ENCODE data around the gene NAT9. TPM values are rescaled to one million over a fixed set of nuclear protein-coding genes. Genes with fewer than 3 reads are reported as not detected.

The NAT9 gene
- total RNA-seq, 2 donors from 2014 or later: 23.7 to 34.7 TPM

GRCh38 chr17:74769266-74769855, 6.8 kb downstream of the NAT9 start:
- intact Hi-C loops (cut with DNase I): no loop called here
- DNase-seq: no peak
- no peak for ATAC-seq

GRCh38 chr17:74768763-74769114, 7.4 kb downstream of the NAT9 start:
- intact Hi-C loops (cut with DNase I): no loop called here
- ATAC-seq: peak in 1 of 2 donors; percentile 3
- no peak for DNase-seq

GRCh38 chr17:74768069-74768762, 7.9 kb downstream of the NAT9 start:
- ATAC-seq (peak; percentile 53 to 56), DNase-seq (peak; percentile 77)
- intact Hi-C loops (cut with DNase I): no loop called here

DNA sequence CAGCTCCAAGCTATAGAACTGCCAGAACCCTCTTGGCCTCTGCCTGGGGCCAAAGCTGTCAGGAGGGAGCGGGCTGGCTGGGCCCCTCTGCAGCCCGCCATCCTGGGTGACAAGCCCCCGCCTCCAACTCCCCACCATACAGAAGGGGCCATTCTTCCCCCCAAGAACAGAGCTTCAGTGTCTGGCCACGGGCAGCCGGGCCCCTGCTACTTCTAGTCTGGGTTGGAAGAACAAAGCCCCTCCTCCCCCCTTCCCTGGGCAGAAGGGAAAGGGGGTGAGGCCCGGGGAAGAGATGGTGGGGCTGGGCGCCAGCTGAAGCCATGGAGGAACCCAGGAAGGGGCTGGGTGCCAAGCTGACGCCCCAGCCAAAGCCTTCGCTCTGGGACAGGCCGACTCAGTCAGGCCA, 9.0 kb downstream of the NAT9 start:
- ATAC-seq: no peak

DNA sequence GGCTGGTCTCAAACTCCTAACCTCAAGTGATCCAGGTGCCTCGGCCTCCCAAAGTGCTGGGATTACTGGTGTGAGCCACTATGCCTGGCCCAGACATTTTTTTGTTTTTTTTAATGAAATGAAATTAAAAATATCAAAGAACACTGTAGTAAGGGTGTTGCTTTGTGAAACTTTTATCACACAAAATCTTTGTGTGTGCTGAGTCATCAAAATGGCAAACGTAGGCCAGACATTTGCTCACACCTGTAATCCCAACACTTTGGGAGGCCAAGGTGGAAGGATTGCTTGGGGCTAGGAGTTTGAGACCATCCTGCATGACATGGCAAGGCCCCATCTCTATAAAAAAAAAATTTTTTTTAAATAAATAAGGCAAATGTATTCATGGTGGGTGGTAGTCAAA, 9.7 kb downstream of the NAT9 start:
- ATAC-seq: no peak
- DNase-seq: no peak
- intact Hi-C loops (cut with DNase I): no loop called here

More for the DNA sequence above, 9.0 kb downstream of the NAT9 start:
- no peak for DNase-seq
- intact Hi-C loops (cut with DNase I): no loop called here

DNA sequence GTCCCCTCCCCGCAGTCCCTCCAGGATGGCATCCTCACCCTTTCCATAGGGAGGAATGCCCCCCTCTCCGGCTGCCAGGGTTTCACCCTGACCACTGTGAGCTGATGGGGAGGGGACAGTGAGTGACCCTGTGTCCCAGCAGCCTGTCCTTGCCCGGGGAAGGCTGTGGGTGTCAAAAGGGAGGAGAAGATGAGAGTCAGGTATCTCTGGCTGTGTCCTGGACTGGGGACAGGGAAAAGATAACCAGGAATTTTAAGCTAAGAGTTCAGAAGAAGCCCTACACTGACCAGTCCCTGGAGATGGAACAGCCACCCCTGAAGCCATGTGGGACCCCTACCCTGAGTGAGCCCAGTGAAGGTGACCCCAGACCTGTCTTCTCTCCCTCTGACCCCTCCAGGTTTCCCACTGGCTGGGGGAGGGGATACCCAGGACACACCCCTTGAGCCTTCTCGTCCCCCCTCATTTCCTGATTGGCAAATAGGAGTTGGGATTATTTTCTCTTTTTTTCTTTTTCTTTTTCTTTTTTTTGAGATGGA, 11.3 kb downstream of the NAT9 start:
- no peak for ATAC-seq
- no peak for DNase-seq
- intact Hi-C loops (cut with DNase I): no loop called here

GRCh38 chr17:74763565-74764387, 12.4 kb downstream of the NAT9 start:
- intact Hi-C loops (cut with DNase I): no loop called here
- DNase-seq: no peak
- peak in 1 of 2 donors; percentile 1 for ATAC-seq

GRCh38 chr17:74761931-74762330, 14.2 kb downstream of the NAT9 start:
- ATAC-seq (no peak), DNase-seq (no peak)
- intact Hi-C loops (cut with DNase I): no loop called here

GRCh38 chr17:74761419-74761818, 14.7 kb downstream of the NAT9 start:
- DNase-seq (no peak), ATAC-seq (no peak)
- intact Hi-C loops (cut with DNase I): no loop called here

- intact Hi-C loops (cut with DNase I): no loop called here
- ATAC-seq (peak in 1 of 2 donors; percentile 0), DNase-seq (no peak)
Observed at GRCh38 chr17:74760404-74761105, 15.6 kb downstream of the NAT9 start.

GRCh38 chr17:74759941-74760340, 16.2 kb downstream of the NAT9 start:
- intact Hi-C loops (cut with DNase I): no loop called here
- no peak for DNase-seq
- no peak for ATAC-seq

DNA sequence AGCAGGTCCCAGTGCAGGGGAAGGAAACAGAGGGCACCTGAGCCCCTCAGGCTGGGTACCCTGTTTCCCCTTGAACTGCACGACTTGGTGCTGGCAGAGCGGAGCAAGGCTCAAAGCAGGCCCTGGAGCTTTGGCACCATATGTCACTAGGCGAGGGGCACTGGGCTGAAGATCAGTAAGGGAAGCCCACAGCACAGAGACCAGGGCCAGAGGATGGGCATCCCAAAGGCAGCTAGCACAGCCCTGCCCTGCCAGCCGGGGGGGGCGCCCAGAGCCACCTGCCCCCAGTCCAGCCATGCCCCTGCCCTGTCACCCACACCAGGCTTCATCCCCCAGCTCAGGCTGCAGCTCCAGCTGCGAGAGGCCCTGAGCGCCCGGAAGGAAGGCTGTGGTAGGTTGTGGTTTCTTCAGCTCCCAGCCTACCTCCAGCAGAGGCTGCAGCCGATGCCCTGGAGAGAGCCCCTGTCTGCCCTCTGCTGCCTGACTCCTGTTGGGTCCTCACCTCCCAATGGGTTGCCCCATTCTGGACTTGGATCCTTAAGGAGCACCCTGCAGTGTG, 16.8 kb downstream of the NAT9 start:
- DNase-seq (no peak), ATAC-seq (no peak)
- intact Hi-C loops (cut with DNase I): no loop called here

DNA sequence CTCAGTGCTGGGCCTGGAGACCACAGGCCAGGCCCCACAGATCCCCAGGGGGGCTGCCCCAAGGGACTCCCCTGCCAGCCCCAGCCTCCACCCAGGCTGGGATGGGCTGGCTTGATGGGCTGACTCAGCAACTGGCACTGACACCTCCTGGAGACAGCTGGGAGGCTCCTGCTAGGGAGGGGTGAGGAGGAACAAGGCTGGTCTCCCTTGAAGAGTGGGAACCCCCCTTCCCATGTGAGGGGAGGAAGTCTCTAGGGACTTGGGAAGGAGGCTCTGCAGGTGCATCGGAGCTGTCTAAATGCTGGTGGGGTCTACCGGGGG, 17.3 kb downstream of the NAT9 start:
- no peak for DNase-seq
- peak; percentile 47 to 75 for ATAC-seq
- intact Hi-C loops (cut with DNase I): no loop called here

DNA sequence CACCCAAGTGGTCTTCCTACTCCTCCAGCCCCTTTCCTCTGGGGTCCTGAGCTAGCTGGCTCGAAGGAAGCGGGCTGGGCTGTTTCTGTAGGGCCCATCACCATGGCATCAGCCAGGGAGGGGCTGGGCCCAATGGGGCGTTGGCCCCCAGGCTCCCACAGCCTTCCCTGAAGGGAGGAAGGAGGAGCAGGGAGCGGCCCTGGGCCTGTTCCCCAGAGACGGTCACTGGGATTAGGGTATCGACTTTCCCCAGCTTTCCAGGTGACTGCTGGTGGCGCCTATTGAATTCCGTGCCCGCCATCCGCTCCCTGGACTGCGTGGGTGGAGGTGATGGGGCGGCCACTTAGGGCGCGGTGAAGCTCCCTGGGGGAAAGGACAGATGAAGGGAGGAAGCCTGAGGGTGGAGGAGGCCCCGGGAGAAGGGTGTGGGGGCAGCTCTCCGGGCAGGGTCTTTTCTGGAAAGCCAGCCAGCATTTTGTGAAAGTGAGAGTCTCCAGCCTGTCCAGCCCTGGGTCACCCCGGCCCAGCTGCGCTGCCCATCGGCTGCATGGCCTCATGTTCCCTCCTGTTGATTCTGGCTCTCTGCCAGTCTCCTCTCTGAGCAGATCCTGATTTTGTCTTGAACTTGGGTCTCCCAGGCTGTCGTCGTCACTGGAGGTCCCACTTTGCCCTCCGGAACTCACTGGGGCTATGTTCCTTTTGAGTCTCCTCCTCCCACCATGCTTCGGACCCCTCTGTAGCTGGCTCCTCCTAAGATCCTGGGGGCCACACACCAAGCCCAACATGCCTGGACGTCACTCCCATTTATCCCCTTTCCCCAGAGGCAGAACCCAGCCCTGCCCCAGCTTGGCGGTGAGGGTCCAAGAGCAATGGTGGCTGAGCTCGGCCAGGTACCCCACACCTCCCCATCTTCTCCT, 18.0 kb downstream of the NAT9 start:
- DNase-seq (peak; percentile 57), ATAC-seq (peak; percentile 44 to 63)
- intact Hi-C loops (cut with DNase I): no loop called here

DNA sequence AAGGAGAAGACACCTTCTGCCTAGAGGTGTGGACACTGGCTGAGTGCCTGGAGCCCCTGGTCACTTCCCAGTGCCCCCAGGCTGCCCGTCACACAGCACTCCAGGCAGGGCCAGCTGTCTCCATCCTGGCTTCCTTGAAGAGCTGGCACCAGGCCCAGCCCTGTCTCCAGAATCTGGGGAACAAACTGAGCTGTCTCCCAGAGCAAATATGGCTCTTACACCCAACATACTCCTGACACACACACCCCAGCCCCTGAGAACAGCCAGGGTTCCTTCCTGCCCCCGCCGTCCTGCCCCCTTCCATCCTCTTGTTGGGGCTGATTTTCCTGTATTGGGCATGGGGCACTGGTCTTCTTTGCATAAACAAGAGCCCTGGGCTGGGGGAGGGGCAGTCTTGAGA, 18.6 kb downstream of the NAT9 start:
- DNase-seq: peak; percentile 48
- intact Hi-C loops (cut with DNase I): no loop called here
- peak in 1 of 2 donors; percentile 16 for ATAC-seq

GRCh38 chr17:74756891-74757290, 19.3 kb downstream of the NAT9 start:
- ATAC-seq (peak in 1 of 2 donors; percentile 63), DNase-seq (no peak)

GRCh38 chr17:74755533-74755932, 20.6 kb downstream of the NAT9 start:
- intact Hi-C loops (cut with DNase I): no loop called here
- DNase-seq: no peak
- no peak for ATAC-seq

More at GRCh38 chr17:74756891-74757290, 19.3 kb downstream of the NAT9 start:
- intact Hi-C loops (cut with DNase I): no loop called here

DNA sequence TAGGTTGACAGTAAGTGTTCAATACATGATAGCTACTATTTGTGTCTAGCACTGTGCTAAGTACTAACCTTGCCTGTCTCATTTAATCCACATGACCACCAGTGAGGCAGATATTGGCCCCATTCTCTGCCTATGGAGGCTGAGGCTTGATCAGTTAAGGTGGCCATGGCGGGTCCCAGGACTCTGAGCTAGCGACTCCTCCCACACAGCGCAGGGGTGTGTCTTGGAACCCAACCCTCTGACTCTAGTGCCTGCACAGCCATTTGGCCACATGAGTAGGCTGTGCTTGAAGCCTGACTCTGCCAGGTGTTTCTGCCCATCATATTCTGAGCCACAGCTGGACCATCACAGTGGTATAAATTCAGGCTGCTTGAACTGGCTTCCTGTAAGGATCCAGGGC, 21.3 kb downstream of the NAT9 start:
- intact Hi-C loops (cut with DNase I): no loop called here
- no peak for ATAC-seq
- DNase-seq: no peak
